A673 (cell line): Measurements from ENCODE around the gene RETREG2. TPM values are rescaled to one million over a fixed set of nuclear protein-coding genes. Genes with fewer than 3 reads are reported as not detected.

ENCODE experiments used
- BruUV-seq: library from RNA; stranded (reverse); fragments of 400-500 nt; replicated peaks from 2 replicates; lab custom pipeline; 2021; lab: Mats Ljungman, UMichigan
- CTCF ChIA-PET: fragments of 300-600 bp; sonication (Branson Sonifier 250); formaldehyde crosslinking; loops from one replicate; lab custom pipeline; 2022; ENCODE audit warnings: antibody characterized with exemption; lab: Charles Lee
- POLR2A ChIA-PET: fragments of 300-600 bp; sonication (Branson Sonifier 250); formaldehyde crosslinking; loops from one replicate; lab custom pipeline; 2022; ENCODE audit warnings: antibody characterized with exemption; ENCODE audit not compliant: low non-redundant PET; lab: Charles Lee
- DNase-seq: peaks from one replicate; pipeline ENCODE4 v3.0.0-alpha.2; 2015; ENCODE audit warnings: low spot score
- H3K27ac ChIP-seq: fragments of 200-600 bp; sonication (generic); 2 replicates; pipeline ENCODE4 v1.5.1; 2016; ENCODE audit warnings: mixed run types, low read depth, mild to moderate bottlenecking, mixed read lengths, antibody characterized with exemption, low read length; ENCODE audit not compliant: poor library complexity, severe bottlenecking
- H3K27me3 ChIP-seq: fragments of 200-600 bp; sonication (generic); replicated peaks from 2 replicates; pipeline ENCODE4 v1.6.1; 2017; ENCODE audit warnings: mixed run types, low read depth, mild to moderate bottlenecking, mixed read lengths, antibody characterized with exemption, low read length; ENCODE audit not compliant: insufficient read depth, poor library complexity
- H3K36me3 ChIP-seq: fragments of 200-600 bp; sonication (generic); 2 replicates; pipeline ENCODE4 v1.6.1; 2016; ENCODE audit warnings: mixed run types, mild to moderate bottlenecking, mixed read lengths, antibody characterized with exemption, low read length; ENCODE audit not compliant: insufficient read depth, poor library complexity, severe bottlenecking
- H3K4me1 ChIP-seq: fragments of 200-600 bp; sonication (generic); 2 replicates; pipeline ENCODE4 v1.6.1; 2017; ENCODE audit warnings: mixed run types, mild to moderate bottlenecking, mixed read lengths, antibody characterized with exemption, low read length; ENCODE audit not compliant: insufficient read depth, poor library complexity, severe bottlenecking
- H3K4me3 ChIP-seq: fragments of 200-600 bp; sonication (generic); 2 replicates; pipeline ENCODE4 v1.5.1; 2016; ENCODE audit warnings: low read depth, mixed run types, mild to moderate bottlenecking, mixed read lengths, low read length; ENCODE audit not compliant: poor library complexity, severe bottlenecking
- H3K9me3 ChIP-seq: fragments of 200-600 bp; sonication (generic); 2 replicates; pipeline ENCODE4 v1.6.1; 2016; ENCODE audit warnings: mixed run types, low read depth, mild to moderate bottlenecking, mixed read lengths, antibody characterized with exemption, low read length; ENCODE audit not compliant: poor library complexity, severe bottlenecking
- CTCF ChIP-seq: fragments of 300-800, 200-600 bp; sonication (generic); conservative IDR thresholded peaks from 2 replicates; pipeline ENCODE4 v1.5.1; 2017; ENCODE audit warnings: low read depth, mild to moderate bottlenecking, antibody characterized with exemption, low read length, moderate library complexity, mixed read lengths
- EZH2 ChIP-seq: fragments of 200-600 bp; sonication (generic); IDR thresholded peaks from 2 replicates; pipeline ENCODE4 v1.6.1; 2017; ENCODE audit warnings: borderline replicate concordance, low read depth, mild to moderate bottlenecking, mixed read lengths, antibody characterized with exemption, low read length; ENCODE audit not compliant: poor library complexity, severe bottlenecking
- intact Hi-C: fragments of 100-400 bp; cut with micrococcal nuclease; formaldehyde crosslinking; loops from one replicate; pipeline ENCODE4 v1.10.0; 2022; ENCODE audit not compliant: unreplicated experiment
- total RNA-seq: library from RNA; stranded (reverse); gene quantifications from 2 replicates; pipeline ENCODE4 v1.2.3, GENCODE V29; 2021

The RETREG2 gene
- total RNA-seq, 1 experiment from 2014 or later: 59.0 TPM

GRCh38 chr2:219161097-219161496 is 17.0 kb upstream of the RETREG2 start:
- Histone ChIP-seq H3K4me1 (peaks cover 4% of the 10 kb centered on the region), H3K9me3 (no peaks in the 10 kb centered on the region), H3K27me3 (no peaks in the 10 kb centered on the region), H3K4me3 (peak overlapping the region; percentile 68), H3K27ac (no peak overlapping the region), H3K36me3 (no peaks in the 10 kb centered on the region)
- intact Hi-C loops: loop anchor here (5.0 kb wide), 2 partner anchors 116 to 191 kb away; partner anchors contain the start of gene DNAJB2
- TF ChIP-seq CTCF (no peak), EZH2 (no peak)
- ChIA-PET POLR2A (no interaction called here), CTCF (no interaction called here)
- BruUV-seq: no TSS peak
- DNase-seq: no peak

DNA sequence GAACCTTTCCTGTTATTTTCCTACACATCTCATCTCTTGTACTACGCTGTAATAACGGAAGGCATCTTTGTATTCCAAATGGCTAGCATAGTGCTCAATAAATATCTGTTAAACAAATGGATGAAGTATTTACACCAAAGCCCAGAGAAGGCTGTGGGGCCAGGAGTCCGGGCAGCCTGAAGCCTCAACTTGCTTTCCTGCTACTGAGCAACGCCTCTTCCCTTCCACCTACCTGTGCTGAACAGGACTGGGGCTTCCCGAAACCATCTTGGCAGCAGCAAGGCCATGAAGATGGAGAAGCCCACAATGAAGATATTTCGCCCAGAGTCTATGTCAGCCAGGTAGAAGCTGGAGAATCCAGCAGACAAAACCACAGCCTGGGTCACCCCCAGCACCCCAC is 14.9 kb upstream of the RETREG2 start:
- CTCF ChIA-PET: no interaction called here
- Histone ChIP-seq H3K9me3 (no peaks in the 10 kb centered on the region), H3K4me1 (peaks cover 4% of the 10 kb centered on the region), H3K27me3 (no peaks in the 10 kb centered on the region), H3K36me3 (no peaks in the 10 kb centered on the region), H3K27ac (no peak overlapping the region), H3K4me3 (no peak overlapping the region)
- TF ChIP-seq EZH2: no peak
- TF ChIP-seq CTCF: no peak
- DNase-seq: no peak
- BruUV-seq: no TSS peak
- intact Hi-C loops: loop anchor here (5.0 kb wide), 2 partner anchors 114 to 189 kb away; partner anchors contain the start of gene DNAJB2
- POLR2A ChIA-PET: no interaction called here

GRCh38 chr2:219165058-219165911 is 12.8 kb upstream of the RETREG2 start:
- TF ChIP-seq EZH2 (no peak), CTCF (no peak)
- no peaks in the 10 kb centered on the region for H3K9me3 ChIP-seq
- POLR2A ChIA-PET: no interaction called here
- H3K4me1 ChIP-seq: no peaks in the 10 kb centered on the region
- no peak overlapping the region for H3K27ac ChIP-seq
- intact Hi-C loops: no loop called here
- no TSS peak for BruUV-seq
- H3K27me3 ChIP-seq: no peaks in the 10 kb centered on the region
- H3K36me3 ChIP-seq: no peaks in the 10 kb centered on the region
- H3K4me3 ChIP-seq: no peak overlapping the region
- CTCF ChIA-PET: interaction anchor here (1.0 kb wide), 1 partner anchor 61 kb away, joined by 3 read pairs; no protein-coding TSS in a partner anchor
- no peak for DNase-seq
